ENCODE data around the gene PLD3.

DNA sequence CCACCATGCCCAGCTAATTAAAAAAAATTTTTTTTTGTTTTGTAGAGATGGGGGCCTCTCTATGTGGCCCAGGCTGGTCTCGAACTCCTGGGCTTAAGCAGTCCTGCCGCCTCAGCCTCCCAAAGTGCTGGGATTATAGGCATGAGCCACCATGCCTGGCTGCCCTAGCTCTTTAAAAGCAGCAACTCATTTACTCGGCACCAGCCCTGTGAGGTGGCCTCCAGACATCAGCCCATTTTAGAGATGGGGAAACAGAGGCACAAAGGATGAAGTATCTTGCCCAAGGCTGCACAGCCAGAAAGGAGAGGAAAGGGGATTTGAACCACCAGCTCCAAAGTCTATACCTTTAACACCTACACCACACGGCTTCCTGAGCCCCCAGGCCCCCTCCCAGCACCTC is 64.4 kb downstream of the PLD3 start:
- TF ChIP-seq, protein P1, sequence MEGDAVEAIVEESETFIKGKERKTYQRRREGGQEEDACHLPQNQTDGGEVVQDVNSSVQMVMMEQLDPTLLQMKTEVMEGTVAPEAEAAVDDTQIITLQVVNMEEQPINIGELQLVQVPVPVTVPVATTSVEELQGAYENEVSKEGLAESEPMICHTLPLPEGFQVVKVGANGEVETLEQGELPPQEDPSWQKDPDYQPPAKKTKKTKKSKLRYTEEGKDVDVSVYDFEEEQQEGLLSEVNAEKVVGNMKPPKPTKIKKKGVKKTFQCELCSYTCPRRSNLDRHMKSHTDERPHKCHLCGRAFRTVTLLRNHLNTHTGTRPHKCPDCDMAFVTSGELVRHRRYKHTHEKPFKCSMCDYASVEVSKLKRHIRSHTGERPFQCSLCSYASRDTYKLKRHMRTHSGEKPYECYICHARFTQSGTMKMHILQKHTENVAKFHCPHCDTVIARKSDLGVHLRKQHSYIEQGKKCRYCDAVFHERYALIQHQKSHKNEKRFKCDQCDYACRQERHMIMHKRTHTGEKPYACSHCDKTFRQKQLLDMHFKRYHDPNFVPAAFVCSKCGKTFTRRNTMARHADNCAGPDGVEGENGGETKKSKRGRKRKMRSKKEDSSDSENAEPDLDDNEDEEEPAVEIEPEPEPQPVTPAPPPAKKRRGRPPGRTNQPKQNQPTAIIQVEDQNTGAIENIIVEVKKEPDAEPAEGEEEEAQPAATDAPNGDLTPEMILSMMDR (conservative IDR thresholded peaks at IDR 0.05; ENCODE audit: low read depth, low read length), result no peak
- TF ChIP-seq EZH2phosphoT487 (IDR thresholded peaks at IDR 0.05; ENCODE audit: borderline replicate concordance, low read length) (no peak), EZH2 (IDR thresholded peaks at IDR 0.05; ENCODE audit: low read length, unreplicated experiment) (no peak)
